Embryonic facial prominence (tissue), 1 donor: ENCODE measurements around the gene EEF1A2.
"Not testable (repeated sequence)": the region's sequence is repeated elsewhere in the genome, so short reads cannot be mapped to it uniquely, and the experiment has no call there.

Source experiments
- DNase-seq: peaks from one replicate; pipeline ENCODE4 v3.0.0-alpha.2; 2016; ENCODE audit errors: extremely low spot score

EEF1A2 gene

GRCh38 chr20:63487116-63487764, 11.6 kb downstream of the EEF1A2 start:
- DNase-seq = no peak

DNA sequence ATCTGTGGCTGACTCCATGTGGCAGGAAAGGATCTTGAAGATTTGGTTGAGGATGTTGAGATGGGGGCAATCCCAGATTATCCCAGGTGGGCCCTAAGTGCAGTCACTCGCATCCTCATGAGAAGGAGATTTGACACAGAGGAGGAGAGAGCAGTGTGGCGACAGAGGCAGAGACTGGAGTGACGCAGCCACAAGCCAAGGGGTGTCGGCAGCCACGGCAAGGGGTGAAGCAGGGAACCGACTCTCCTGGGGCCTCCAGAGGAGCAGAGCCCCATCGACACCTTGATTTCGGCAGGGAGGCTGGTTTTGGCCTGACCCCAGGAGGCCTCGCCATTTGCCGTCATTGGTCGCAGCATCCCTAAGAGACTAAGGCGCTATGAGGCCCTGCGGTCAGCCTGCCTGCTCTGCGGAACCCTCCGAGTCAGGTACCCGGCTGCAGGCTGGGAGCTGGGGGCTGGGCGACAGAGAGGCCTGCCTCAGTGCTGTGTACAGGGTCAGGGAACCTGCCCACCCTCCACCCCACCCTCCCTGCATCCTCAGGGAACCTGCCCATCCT, 12.5 kb downstream of the EEF1A2 start:
- DNase-seq = no peak

GRCh38 chr20:63484651-63485403, 14.1 kb downstream of the EEF1A2 start:
- no peak for DNase-seq

GRCh38 chr20:63484236-63484635, 14.6 kb downstream of the EEF1A2 start:
- no peak for DNase-seq

DNA sequence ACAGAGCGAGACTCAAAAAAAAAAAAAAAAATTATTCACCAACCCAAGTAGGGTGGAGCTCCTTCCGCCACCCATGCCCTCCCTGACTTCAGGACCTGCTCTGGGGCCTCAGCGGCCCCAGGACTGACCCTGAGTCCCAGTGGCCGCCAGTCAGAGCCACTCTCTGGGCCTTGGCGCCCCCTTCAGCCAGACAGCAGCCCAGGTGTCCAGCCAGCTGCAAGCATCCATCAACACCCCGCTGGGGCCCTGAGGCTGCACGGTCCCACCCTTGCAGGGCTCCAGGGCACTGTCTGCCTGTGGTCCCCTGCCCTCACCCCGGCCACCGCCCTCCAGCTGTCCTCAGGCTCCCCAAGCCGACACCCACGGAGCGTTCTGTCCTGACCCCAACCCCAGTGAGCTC, 15.0 kb downstream of the EEF1A2 start:
- DNase-seq = no peak

DNA sequence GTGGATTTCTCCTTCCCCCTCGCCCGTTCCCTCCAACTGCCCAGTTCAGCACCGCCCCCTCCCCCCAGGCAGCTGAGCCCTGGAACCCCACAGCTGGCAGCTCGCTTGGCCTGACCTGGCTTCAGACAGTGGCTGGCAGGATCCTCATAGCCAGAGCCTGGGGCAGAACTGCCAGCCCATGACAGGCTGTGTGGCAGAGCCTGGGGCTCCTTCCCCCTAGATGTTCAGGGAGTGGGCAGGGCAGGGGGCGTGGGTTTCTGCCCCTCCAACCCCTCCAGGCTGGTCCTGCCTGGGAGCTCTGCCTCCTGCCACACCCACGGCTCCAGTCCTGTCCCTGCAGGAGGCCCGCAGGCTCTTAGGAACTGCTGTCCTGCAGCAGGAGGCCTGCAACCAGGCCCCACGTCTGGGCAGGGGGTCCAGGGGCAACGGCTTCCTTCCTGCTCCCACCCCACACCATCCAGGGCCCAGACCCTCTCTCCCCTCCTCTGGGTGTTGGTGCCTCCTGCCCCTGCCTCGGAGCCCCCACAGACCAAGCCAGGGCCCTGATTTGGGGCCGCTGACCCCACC, 16.8 kb downstream of the EEF1A2 start:
- DNase-seq = no peak

- DNase-seq = no peak
Measured at GRCh38 chr20:63481503-63481902, 17.4 kb downstream of the EEF1A2 start.

DNA sequence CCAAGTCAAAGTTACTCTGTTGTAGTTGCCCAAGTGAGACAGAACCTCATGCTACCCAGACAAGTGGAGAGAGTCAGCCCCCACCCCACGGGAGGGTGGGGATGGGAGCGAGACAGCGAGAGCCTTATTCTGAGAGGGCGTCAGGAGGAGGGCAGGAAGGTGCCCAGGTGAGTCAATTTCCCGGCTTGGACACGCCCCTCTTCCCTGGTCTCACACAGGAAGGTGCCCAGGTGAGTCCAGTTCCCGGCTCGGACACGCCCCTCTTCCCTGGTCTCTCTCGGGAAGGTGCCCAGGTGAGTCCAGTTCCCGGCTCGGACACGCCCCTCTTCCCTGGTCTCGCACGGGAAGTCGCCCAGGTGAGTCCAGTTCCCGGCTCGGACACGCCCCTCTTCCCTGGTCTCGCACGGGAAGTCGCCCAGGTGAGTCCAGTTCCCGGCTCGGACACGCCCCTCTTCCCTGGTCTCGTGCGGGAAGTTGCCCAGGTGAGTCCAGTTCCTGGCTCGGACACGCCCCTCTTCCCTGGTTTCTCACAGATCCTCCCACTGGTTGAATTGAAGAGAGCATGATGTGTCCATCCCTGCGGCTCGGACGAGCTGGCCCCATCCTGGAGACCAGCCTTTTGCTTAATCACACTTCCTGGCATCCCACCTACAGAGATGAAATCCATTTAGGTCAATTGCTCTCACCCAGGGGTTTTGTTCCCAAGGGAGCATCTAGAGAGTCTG, 19.0 kb downstream of the EEF1A2 start:
- DNase-seq = not testable (repeated sequence)

- DNase-seq = no peak
Measured at GRCh38 chr20:63478346-63479302, 20.3 kb downstream of the EEF1A2 start.

GRCh38 chr20:63477944-63478343, 20.9 kb downstream of the EEF1A2 start:
- no peak for DNase-seq

DNA sequence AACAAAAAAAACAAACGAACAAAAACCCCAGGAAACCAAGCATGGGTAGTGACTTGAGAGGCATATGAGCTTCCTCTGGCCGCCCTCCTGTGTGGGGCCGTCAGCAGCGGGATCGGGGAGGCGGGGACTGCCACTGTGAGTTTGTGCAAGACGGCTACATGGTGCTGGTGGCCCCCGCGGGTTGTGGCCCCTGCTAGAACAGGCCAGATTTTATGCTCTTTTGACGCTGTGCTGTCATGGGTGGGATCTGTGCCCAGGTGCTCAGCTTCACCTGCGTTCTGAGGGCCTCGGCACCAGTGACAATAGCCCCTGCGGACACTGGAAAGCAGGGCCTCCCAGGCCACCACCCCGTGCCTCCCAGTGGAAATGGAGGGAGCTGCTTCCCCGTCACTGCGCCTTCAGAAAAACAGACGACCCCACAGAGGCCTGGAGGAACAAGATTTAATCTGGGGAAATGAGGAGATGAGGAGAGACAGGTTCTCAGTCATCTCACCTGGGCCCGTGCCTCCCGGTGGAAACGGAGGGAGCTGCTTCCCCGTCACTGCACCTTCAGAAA, 21.7 kb downstream of the EEF1A2 start:
- DNase-seq = no peak

GRCh38 chr20:63475209-63475608, 23.7 kb downstream of the EEF1A2 start:
- DNase-seq = no peak

- no peak for DNase-seq
Measured at GRCh38 chr20:63473555-63474449, 25.1 kb downstream of the EEF1A2 start.

DNA sequence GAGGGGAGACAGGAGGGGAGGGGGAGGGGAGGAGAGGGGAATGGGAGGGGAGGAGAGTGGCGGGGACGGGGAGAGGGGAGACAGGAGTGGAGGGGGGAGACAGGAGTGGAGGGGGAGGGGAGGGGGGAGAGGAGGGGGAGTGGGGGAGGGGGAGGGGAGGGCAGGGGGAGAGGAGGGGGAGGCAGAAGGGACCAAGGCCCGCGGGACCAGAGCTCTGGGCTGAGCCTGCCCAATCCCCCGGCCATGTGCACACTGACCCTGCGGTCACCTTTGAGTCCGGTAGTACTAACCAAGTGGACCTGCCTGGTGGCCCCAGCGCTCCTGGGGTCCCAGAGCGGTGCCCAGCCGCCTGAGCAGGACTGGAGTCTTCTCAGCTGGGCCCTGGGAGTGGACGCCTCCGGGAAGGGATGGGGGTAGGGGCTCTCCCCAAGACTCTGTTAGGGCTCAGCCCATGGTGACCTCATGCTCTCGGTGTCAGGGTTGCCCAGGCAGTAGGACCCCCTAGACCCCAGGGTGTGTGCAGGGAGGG, 26.0 kb downstream of the EEF1A2 start:
- DNase-seq = no peak

- DNase-seq = no peak
Measured at GRCh38 chr20:63471981-63472831, 26.7 kb downstream of the EEF1A2 start, which contains the start of gene KCNQ2. Gene KCNQ2, minus strand, starts transcription at chr20:63472655. Its CDS starts 192 bp downstream, at chr20:63472463.

GRCh38 chr20:63471717-63471980, 27.2 kb downstream of the EEF1A2 start:
- DNase-seq = no peak

DNA sequence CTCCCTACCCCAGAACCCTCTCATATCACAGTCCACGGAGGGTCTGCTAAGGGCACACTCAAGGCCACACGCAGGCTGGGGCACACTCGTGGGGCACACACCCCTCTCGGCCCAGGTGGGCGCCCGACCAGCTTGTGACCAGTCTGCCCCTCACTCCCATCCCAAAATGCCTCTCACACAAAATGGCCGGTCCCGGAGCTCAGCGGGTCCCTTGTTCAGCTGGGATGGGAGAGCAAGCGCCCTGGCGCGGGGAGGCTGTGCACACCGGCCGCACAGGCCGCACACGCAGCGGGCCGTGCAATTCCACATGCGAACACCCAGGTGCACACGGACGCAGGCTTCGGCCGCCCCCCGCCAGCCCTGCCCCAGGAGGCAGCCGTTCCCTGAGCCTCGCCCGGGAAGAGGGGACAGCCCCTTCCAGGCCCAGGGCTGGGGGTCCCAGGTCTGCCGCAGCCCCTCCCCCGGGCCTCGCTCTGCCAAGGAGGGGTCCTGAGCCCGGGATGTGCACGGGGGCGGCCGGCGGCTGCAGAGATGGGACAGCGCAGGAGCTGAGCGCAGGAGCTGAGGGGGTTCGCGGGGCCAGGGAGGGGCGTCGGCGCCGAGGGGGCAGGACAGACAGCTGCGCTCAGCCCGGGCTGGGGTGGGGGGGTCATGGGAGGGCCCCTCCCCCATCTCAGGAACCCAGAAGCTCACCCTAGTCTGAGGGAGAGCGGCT, 27.7 kb downstream of the EEF1A2 start:
- DNase-seq = no peak

GRCh38 chr20:63470410-63470809, 28.5 kb downstream of the EEF1A2 start:
- no peak for DNase-seq
